T-helper 9 cell (primary cell): Measurements from ENCODE around the gene SCO2.
A peak's percentile ranks its signal among the peaks of the same experiment; 100 is the strongest.

Source experiments
- DNase-seq: peaks from one replicate; pipeline ENCODE4 v3.0.0-alpha.2; 2020
- total RNA-seq, 2 donors: gene quantifications; one replicate each; lab custom pipeline; 2026; lab: John Stamatoyannopoulos, UW

SCO2 gene, protein sequence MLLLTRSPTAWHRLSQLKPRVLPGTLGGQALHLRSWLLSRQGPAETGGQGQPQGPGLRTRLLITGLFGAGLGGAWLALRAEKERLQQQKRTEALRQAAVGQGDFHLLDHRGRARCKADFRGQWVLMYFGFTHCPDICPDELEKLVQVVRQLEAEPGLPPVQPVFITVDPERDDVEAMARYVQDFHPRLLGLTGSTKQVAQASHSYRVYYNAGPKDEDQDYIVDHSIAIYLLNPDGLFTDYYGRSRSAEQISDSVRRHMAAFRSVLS
- total RNA-seq, result 6.5 to 16.0 reads per million in 2 donors

- DNase-seq, result peak; percentile 95
Observed at GRCh38 chr22:50525104-50525857, at the start of gene SCO2. SCO2 (minus strand) TSS chr22:50525598; CDS start chr22:50524411, 1,187 bp downstream.

DNA sequence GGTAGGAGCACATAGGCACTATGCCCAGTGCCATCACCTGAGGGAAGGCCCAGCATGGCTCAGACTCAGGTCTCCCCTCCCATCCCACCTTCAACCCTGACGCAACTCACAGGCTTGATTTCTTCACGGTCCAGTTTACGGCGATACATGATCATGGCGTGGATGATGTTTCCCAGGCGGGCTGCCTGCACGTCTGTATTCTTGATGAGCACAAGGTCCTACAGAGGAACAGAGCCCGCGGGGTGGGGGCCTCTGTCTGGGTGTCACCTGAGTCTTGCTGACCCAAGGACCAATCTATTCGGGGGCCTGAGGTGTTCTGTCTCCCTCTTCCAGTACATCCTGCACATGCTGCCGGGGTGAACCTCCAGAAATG is 49.0 kb upstream of the SCO2 start:
- no peak for DNase-seq

- DNase-seq, result no peak
Observed at GRCh38 chr22:50573491-50574382, 48.3 kb upstream of the SCO2 start.

GRCh38 chr22:50572965-50573364 is 47.6 kb upstream of the SCO2 start:
- DNase-seq, result no peak

- no peak for DNase-seq
Observed at GRCh38 chr22:50571264-50572175, 46.1 kb upstream of the SCO2 start.

DNA sequence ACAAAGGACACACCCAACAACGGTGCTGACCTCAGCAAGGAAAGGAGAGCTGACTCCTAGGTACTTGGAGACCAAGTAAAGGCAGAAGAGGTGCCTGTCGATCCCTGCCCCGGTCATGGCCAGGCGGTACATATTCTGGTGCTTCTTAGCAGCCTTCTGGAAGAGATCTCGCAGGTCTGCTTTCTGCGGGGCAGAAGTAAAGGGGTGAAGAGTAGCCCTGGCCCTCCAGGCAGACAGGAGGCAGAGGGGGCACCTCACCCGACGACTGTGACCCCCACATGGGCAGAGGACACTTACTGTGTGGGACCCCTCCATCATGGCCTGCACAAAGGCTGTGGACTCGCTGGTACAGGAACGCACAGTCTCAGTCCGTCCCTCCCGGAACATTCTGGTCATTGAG is 45.5 kb upstream of the SCO2 start:
- no peak for DNase-seq

DNA sequence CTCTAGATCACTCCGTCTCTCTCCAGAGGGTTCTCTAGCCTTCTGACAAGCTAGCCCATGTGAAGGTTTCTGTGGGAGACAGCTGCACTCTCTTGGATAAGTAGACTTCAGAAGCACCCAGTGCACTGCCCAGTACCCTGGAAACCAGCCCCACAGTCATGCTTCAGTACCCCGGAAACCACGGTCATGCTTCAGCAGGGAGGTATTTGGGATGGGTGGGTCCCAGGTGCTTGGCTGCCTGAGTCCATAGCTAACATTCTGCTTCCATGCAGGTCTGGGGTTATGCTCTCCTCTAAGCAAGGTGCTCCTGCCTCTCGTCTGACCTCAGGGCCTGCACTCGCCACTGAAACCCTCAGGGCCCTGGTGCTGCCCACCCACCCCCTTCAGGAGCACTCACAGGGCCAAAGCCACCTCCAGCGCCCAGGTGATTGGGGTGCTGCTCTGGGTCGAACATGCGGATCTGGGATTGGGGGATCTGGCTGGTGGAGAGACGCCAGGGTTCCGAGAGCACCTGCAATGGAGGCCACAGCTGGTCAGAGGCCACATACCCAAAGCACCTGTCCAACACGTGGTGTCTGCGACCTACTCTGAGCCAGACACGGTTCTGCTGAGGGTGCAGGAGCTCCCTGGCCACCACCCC is 44.6 kb upstream of the SCO2 start:
- no peak for DNase-seq

DNA sequence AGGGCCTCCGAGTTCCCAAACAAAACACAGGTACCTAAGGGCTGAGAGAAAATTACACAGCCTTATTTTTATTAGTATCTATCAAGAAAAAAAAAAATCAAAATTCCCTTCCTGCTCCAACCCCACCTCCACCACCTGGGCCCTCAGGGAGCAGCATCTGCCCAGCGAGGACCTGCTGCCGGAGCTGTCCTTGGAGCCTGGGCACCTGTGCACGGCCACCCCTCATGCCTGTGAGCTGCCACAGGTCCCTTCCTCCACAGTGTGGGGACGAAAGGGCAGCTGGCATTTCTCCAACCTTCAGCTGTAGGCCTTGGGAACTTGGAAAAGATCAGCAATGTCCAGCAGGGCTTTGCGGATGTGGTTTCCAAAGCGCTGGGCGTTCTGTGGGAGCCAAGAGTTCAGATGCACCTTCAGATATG is 43.7 kb upstream of the SCO2 start:
- no peak for DNase-seq

GRCh38 chr22:50568626-50569025 is 43.2 kb upstream of the SCO2 start:
- no peak for DNase-seq

- no peak for DNase-seq
Observed at GRCh38 chr22:50567721-50568252, 42.4 kb upstream of the SCO2 start.

DNA sequence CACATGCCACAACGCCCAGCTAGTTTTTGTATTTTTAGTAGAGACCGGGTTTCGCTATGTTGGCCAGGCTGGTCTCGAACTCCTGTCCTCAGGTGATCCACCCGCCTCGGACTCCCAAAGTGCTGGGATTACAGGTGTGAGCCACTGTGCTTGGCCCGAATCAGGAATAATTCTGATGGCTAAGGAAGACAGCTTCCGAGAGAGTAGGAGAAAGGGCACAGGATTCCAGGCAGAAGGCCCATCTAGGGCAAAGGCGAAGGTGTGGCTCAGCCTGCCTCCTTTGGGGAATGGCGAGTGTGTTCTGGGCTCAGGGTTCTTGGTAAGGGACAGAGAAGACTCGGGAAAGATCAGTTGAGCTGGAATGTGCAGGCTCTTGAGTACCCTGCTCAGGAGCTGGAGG is 38.9 kb upstream of the SCO2 start:
- no peak for DNase-seq

DNA sequence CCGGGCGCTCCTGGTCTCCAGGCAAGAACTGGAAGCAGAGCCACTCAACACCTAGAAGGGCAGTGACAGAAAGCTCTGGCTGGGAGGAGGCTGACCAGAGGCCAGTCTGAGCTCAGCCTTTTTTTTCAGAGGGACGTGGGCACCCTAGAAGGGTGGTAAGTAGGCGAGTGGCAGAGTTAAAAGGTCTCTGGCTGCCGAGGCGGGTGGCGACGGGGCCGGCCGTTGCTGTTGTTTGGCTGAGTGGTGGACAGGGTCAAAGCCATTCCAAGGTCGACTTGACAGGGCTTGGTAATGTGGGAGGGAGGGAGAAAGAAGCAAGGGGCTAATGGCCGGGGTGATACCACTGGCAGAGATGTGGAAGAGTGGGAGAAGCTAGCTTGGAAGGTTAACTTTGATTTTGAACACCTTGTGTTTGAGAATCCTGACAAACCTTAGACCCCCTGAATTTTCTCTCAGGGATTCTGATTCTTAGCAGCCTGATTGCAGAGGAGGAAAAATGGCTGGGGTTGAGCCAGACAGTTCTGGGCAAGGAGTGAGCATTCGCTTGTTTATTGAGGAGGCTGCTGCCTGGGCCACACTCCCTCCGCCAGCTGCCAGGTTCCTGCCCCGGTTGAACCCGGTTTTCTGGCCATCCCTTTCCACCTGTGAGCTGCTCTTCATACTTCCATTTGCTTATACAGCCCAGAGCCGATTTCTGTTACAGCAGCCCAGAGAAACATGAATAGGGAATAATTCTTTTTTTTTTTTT is 38.2 kb upstream of the SCO2 start:
- DNase-seq, result no peak

GRCh38 chr22:50562523-50563412 is 37.4 kb upstream of the SCO2 start, which contains the start of gene SYCE3:
SYCE3 (minus strand) TSS chr22:50562919; CDS start chr22:50556405, 6,514 bp downstream.
- peak; percentile 98 for DNase-seq

GRCh38 chr22:50561401-50562358 is 36.3 kb upstream of the SCO2 start:
- no peak for DNase-seq

DNA sequence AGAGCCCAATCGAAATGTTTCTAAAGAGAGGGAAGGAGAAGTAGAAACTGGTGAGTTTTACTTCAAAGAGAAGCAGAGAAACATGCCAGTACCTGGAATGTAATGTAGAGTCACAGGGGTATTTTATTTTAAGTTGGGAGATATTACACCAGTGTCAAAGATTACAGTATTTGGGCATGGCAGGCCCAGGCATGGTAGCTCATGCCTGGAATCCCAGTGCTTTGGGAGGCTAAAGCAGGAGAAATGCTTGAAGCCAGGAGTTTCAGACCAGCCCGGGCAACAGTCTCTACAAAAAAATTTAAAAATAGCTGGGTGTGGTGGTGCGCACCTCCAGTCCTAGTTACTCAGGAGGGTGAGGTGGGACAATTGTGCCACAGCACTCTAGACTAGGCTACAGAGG is 34.6 kb upstream of the SCO2 start:
- no peak for DNase-seq

DNA sequence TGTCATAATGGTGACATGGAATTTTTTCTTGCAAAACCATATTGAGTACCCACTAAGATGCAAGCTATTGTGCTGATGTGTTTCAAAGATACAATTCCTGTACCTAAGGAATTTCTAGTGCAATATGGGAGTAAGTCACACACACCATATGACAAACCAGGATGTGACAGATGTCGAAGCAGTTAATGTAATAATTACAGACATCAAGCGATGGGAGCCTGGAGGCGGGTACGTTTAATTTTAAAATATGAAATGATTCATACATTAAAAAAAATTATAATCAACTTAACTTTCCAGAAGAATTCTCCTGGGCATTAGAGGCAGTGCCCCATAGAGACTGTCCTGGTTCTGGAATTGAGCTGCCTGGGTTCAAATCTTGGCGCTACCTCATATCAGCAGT is 31.3 kb upstream of the SCO2 start:
- DNase-seq, result no peak

- DNase-seq, result no peak
Observed at GRCh38 chr22:50553310-50553709, 27.9 kb upstream of the SCO2 start.

DNA sequence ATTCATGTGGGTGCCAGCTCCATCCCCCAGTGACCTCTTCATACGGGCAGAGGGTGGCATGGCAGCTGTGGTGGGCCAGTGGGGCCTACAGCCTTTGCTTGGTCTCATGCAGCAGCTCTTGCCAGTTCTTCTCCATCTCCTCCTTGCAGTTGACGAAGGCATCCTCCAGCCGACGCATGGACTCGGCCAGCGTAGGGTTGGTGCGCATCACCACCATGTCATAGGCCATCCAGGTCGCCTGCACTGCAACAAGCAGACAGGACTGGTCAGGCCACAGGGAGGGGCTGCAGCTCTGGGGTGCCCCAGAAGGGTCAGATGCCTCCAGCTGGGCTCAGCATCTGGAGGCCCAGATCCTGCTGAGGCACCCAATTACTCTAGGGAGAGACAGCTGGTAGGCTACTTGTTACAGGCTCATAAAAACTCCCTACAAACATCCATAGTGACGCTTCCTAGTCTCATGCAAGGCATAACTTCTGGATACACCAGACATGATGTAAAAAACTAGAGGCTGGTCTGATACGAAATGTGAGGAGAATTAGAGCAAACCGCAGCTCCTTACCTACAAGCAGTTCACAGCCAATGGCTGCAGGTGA is 25.9 kb upstream of the SCO2 start:
- no peak for DNase-seq
